Lower leg skin (tissue), 4 donors: ENCODE results near the gene TPM2. TPM values are rescaled to one million over a fixed set of nuclear protein-coding genes. Genes with fewer than 3 reads are reported as not detected.
"Not testable (repeated sequence)": the region's sequence is repeated elsewhere in the genome, so short reads cannot be mapped to it uniquely, and the experiment has no call there.

Source experiments
- DNase-seq, 2 donors: peaks; one replicate each; pipeline ENCODE4 v3.0.0-alpha.2; 2019; ENCODE audit warnings: low spot score in 2 of 2
- H3K4me3 ChIP-seq: fragments of 200-600 bp; sonication (generic); 2 replicates; pipeline ENCODE4 v1.5.1; 2017; ENCODE audit warnings: mild to moderate bottlenecking, low read depth; ENCODE audit not compliant: poor library complexity, severe bottlenecking
- POLR2A ChIP-seq, 2 donors: fragments of 450-650 bp; IDR thresholded peaks; one replicate each; pipeline ENCODE4 v1.6.1; 2016 to 2017; ENCODE audit warnings: antibody characterized with exemption in 2 of 2, mild to moderate bottlenecking in 1 of 2, moderate library complexity in 1 of 2
- WGBS, 2 donors: methylation state at CpG; one replicate each; pipeline ENCODE4 v1.1.5; 2018; 5-methylcytosine and 5-hydroxymethylcytosine counted together
- intact Hi-C: fragments of 100-400 bp; cut with DNase I; formaldehyde crosslinking; loops from one replicate; pipeline ENCODE4 v1.15.0; 2023; ENCODE audit warnings: low total_unique reads
- total RNA-seq, 4 donors: library from RNA; depleted of rRNA; stranded (reverse); fragments of >200 nt; gene quantifications; one replicate each; pipeline ENCODE4 v1.1.0, GENCODE V29; 2016
- TF ChIP-seq, protein P1 (sequence below), 3 donors: fragments of 450-650 bp; IDR thresholded peaks; one replicate each; pipeline ENCODE4 v1.5.1; 2016; ENCODE audit warnings: antibody characterized with exemption in 3 of 3, mild to moderate bottlenecking in 3 of 3, moderate library complexity in 2 of 3

The TPM2 gene
- total RNA-seq, 4 donors from 2014 or later: 36.3 to 190 (median 68.6) TPM

DNA sequence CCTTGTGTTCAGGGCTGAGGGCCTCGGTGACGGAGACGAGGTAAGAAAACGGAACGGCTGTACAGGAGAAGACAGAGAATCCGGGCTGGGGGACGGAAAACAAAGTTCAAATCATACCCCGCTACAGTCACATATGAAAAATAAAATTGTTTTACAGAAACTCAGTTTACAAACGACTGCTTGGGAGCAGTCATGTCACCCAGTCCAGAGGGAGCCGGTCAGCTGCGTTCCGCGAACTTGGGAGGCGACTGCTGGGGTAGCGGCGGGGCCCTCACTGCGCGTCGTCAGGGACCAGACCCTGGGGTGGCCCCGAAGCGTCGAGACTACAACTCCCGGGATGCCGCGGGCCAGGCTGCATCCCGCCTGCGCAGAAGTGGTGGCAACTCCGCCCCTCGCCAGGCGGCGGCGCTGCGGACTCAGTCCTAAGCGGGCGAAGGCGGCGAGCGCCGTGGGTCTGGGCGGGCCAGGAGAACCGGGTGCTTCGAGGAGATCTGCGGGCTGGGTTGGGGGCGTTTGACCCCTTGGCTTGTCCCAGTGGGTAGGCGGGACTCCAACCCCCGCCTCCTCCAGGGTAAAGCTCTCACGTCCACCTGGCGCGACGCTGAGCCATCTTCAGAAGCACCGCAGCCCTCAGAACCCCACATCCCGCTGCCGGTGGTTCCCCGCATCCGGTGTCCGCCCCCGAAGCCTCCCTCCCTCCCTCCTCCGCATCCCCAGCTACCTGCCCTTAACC, 43.0 kb downstream of the TPM2 start:
- intact Hi-C loops: loop anchor here (1.0 kb wide), 1 partner anchor 34 kb away; no protein-coding TSS in a partner anchor
- TF ChIP-seq, protein P1, sequence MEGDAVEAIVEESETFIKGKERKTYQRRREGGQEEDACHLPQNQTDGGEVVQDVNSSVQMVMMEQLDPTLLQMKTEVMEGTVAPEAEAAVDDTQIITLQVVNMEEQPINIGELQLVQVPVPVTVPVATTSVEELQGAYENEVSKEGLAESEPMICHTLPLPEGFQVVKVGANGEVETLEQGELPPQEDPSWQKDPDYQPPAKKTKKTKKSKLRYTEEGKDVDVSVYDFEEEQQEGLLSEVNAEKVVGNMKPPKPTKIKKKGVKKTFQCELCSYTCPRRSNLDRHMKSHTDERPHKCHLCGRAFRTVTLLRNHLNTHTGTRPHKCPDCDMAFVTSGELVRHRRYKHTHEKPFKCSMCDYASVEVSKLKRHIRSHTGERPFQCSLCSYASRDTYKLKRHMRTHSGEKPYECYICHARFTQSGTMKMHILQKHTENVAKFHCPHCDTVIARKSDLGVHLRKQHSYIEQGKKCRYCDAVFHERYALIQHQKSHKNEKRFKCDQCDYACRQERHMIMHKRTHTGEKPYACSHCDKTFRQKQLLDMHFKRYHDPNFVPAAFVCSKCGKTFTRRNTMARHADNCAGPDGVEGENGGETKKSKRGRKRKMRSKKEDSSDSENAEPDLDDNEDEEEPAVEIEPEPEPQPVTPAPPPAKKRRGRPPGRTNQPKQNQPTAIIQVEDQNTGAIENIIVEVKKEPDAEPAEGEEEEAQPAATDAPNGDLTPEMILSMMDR (IDR thresholded peaks at IDR 0.05): peak in 1 of 3 donors; percentile 93
- peak in 1 of 2 donors; percentile 69 for TF ChIP-seq POLR2A (IDR thresholded peaks at IDR 0.05)
- peak; percentile 94 to 99 for DNase-seq
- peak overlapping the region; percentile 11 for H3K4me3 ChIP-seq
- 0% methylated on average over 35 to 55 of the region's 58 CpGs for WGBS, 2 donors

DNA sequence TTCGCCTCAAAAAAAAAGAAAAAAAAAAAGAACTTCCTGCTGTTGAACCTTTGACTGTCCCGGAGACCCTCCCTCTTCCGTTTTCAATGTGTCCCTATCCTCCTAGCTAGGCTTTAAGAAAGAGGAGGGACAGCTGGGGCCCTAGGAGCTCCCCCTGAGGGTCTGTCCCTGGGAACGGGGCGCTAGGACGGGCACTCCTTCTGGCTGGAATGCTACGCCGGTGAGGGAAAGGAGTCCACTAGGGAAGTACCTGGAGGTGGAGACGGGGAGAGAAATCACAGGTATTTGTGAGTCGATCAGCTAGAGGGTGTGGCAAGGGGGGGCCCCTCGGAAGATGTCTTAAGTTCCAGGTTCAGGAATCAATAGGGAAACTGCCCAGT, 43.6 kb downstream of the TPM2 start:
- intact Hi-C loops: no loop called here
- H3K4me3 ChIP-seq: peak overlapping the region; percentile 11
- 1 to 7% methylated on average over 11 of the region's 11 CpGs for WGBS, 2 donors
- no peak for TF ChIP-seq POLR2A (IDR thresholded peaks at IDR 0.05)
- TF ChIP-seq, protein P1 (IDR thresholded peaks at IDR 0.05): no peak
- no peak for DNase-seq

DNA sequence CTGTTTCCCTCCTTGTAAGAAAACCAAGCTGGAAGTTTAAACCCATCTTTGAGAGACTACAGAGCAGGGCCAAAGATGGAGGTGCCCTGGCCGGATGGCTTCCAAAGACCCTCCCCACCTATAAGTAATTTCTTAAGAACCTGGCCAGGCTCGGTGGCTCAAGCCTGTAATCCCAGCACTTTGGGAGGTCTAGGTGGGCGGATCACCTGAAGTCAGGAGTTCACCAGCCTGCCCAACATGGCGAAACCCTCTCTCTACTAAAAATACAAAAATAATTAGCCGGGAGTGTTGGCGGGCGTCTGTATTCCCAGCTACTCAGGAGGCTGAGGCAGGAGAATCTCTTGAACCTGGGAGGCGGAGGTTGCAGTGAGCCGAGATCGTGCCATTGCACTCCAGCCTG, 44.0 kb downstream of the TPM2 start:
- 32 to 47% methylated on average over 10 of the region's 10 CpGs for WGBS, 2 donors
- intact Hi-C loops, H3K4me3 ChIP-seq, DNase-seq: not testable (repeated sequence)

DNA sequence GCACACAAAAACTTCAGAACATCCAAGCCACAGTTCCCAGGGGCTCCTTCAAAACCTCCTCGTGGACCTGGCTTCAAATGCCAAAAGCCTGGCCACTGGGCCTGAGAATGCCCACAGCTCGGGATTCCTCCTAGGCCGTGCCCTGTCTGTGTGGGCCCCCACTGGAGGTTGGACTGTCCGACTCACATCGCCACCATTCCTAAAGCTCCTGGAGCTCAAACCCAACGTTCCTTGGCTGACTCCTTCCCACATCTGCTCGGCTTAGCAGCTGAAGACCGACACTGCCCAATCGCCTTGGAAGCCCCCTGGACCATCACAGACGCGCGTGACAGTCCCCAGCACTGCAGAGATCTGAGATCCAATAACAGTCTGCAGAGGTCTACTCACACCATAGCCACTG, 46.7 kb downstream of the TPM2 start:
- H3K4me3 ChIP-seq: no peak overlapping the region
- intact Hi-C loops: no loop called here
- TF ChIP-seq, protein P1 (IDR thresholded peaks at IDR 0.05): no peak
- no peak for TF ChIP-seq POLR2A (IDR thresholded peaks at IDR 0.05)
- DNase-seq: peak in 1 of 2 donors; percentile 59
- 88 to 93% methylated on average over 12 of the region's 12 CpGs for WGBS, 2 donors

DNA sequence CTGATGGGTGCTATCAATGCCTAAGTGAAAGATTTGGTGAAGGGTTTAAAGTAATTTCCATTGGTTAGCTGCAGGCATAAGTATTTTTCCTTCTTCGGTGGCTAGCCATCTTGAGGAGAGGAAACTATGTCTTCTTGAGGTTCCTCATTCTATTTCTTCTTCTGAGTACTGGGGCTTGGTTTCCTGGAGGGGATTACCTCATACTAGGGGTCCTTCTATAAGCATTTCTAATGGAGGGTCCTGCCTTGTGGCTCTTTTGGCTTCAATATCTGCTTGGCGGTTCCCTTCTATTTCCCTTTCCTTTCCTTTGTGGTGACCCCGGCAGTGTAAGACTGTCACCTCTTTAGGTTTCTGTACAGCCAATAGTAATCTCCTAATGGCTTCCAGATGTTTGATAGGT, 48.2 kb downstream of the TPM2 start:
- H3K4me3 ChIP-seq, intact Hi-C loops, DNase-seq: not testable (repeated sequence)
- WGBS, 2 donors: 91 to 92% methylated on average over 3 of the region's 3 CpGs

DNA sequence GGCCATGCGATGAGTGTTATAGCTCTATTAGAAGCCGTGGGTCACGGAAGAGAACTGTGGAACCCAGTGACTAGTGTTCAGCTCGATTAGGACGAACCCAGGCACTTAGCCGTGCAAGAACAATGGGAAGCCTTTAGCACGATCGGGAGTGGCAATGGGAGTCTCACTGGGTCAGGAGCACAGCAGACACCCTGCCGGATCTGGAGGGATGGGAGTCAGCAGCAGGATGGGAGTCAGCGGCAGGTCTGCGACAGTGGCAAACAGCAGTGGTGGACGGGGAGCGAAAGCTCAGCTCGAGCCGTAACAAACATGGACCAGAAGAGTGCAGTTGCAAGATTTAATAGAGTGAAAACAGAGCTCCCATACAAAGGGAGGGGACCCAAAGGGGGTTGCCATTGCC, 49.3 kb downstream of the TPM2 start:
- 96 to 97% methylated on average over 15 of the region's 15 CpGs for WGBS, 2 donors
- DNase-seq: peak in 1 of 2 donors; percentile 50

DNA sequence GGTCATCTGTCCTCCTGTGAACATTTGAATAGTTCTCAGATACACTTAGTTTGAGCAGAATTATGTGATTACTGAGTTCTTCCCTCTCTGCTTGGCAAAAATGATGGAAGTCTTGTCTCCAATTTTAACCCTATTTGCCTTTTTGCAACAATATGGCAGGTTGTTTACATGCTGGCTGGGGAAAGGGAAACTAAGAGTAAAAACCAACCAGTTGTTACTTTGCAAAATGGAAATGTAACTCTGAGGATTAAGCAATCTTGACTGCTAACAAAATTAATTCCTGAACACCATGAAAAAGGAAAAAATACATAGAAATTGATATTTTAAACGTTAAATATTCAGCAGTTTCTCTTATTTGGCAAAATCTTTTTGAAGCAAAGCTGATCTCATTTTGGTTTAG, 50.1 kb downstream of the TPM2 start:
- intact Hi-C loops: no loop called here
- 82 to 86% methylated on average over 1 of the region's 1 CpG for WGBS, 2 donors
- TF ChIP-seq, protein P1 (IDR thresholded peaks at IDR 0.05): no peak
- no peak for TF ChIP-seq POLR2A (IDR thresholded peaks at IDR 0.05)
- H3K4me3 ChIP-seq: no peak overlapping the region
- no peak for DNase-seq

More for the DNA sequence above, 49.3 kb downstream of the TPM2 start:
- H3K4me3 ChIP-seq, intact Hi-C loops: not testable (repeated sequence)

DNA sequence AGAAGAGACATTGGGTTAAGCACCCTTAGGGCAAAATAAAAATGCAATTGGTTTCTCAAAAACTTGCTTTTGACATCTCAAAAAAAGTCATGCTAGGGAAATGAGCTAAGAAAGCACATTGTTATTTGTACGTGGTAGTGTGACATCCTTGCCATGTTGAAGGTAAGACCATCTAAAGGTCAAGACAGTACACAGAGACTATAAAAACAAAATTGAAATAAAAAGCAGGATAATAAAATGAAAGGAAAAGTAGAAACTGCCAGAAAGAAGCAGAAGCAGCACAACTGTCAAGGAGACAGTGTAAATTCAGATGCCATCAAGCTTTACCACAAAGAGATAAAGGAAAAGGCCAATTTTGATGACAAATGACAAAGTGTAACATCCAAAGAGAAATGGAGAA, 50.5 kb downstream of the TPM2 start:
- WGBS, 2 donors: 45 to 66% methylated on average over 1 of the region's 1 CpG
- DNase-seq, H3K4me3 ChIP-seq, intact Hi-C loops: not testable (repeated sequence)

DNA sequence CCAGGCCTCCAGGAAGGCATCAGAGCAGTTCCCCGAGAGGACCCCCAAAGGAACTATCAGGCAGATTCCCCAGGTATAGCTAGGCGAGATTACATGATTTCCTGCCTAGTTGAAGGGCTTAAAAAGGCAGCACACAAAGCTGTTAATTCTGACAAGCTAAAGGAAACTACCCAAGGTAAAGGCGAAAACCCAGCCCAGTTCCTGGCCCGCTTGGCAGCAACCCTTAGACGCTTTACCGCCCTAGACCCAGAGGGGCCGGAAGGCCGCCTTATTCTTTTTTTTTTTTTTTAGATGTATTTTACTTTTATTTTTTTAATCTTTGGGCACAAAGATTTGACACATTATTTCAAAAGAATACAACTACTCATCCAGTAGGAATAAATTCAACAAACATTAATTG, 51.0 kb downstream of the TPM2 start:
- intact Hi-C loops, H3K4me3 ChIP-seq: not testable (repeated sequence)
- DNase-seq: peak in 1 of 2 donors; percentile 39
- WGBS, 2 donors: 75 to 81% methylated on average over 7 to 8 of the region's 8 CpGs

DNA sequence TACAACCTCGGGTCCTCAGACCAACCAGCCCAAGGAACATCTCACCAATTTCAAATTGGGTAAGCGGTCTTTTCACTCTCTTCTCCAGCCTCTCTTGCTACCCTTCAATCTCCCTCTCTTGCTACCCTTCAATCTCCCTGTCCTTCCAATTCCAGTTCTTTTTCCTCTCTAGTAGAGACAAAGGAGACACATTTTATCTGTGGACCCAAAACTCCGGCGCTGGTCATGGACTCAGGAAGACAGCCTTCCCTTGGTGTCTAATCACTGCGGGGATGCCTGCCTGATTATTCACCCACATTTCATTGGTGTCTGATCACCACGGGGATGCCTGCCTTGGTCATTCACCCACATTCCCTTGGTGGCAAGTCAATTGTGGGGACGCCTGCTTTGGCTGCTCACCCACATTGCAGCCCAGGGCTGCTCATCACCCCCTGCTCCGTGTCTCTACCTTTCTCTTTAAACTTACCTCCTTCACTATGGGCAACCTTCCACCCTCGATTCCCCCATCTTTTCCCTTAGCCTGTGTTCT, 52.2 kb downstream of the TPM2 start:
- intact Hi-C loops, H3K4me3 ChIP-seq: not testable (repeated sequence)
- WGBS, 2 donors: 91 to 97% methylated on average over 9 of the region's 9 CpGs
- DNase-seq: peak in 1 of 2 donors; percentile 70

DNA sequence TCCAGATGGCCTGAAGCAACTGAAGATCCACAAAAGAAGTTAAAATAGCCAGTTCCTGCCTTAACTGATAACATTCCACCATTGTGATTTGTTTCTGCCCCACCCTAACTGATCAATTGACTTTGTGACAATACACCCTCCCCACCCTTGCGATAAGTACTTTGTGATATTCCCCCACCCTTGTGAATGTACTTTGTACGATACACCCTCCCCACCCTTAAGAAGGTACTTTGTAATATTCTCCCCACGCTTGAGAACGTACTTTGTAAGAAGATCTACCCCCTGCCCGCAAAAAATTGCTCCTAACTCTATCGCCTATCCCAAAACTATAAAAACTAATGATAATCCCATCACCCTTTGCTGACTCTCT, 52.9 kb downstream of the TPM2 start:
- intact Hi-C loops, DNase-seq, H3K4me3 ChIP-seq: not testable (repeated sequence)
- WGBS, 2 donors: 80 to 97% methylated on average over 6 of the region's 6 CpGs
